Calu3 (cell line): Measurements from ENCODE around the gene C12orf60. TPM values are rescaled to one million over a fixed set of nuclear protein-coding genes. Genes with fewer than 3 reads are reported as not detected.

Experiments
- BruUV-seq: library from RNA; stranded (reverse); fragments of 400-500 nt; replicated peaks from 2 replicates; lab custom pipeline; 2021; lab: Mats Ljungman, UMichigan
- CTCF ChIA-PET: fragments of 300-600 bp; sonication (Branson Sonifier 250); formaldehyde crosslinking; loops from one replicate; lab custom pipeline; 2022; ENCODE audit warnings: antibody characterized with exemption; lab: Charles Lee
- DNase-seq: peaks from one replicate; pipeline ENCODE4 v3.0.0; 2022
- H3K27ac Mint-ChIP-seq: one replicate; pipeline ENCODE4 v1.8.0; 2022; ENCODE audit warnings: mixed read lengths; ENCODE audit not compliant: unreplicated experiment
- H3K27me3 Mint-ChIP-seq: one replicate; pipeline ENCODE4 v1.8.0; 2022; ENCODE audit warnings: mixed read lengths; ENCODE audit not compliant: unreplicated experiment
- H3K36me3 Mint-ChIP-seq: one replicate; pipeline ENCODE4 v1.8.0; 2022; ENCODE audit warnings: mild to moderate bottlenecking, moderate library complexity, mixed read lengths; ENCODE audit not compliant: insufficient read depth, unreplicated experiment
- H3K4me1 Mint-ChIP-seq: one replicate; pipeline ENCODE4 v1.8.0; 2022; ENCODE audit warnings: mild to moderate bottlenecking, low read depth, mixed read lengths; ENCODE audit not compliant: unreplicated experiment
- H3K4me3 Mint-ChIP-seq: one replicate; pipeline ENCODE4 v1.8.0; 2022; ENCODE audit warnings: mild to moderate bottlenecking, low read depth, moderate library complexity, mixed read lengths; ENCODE audit not compliant: unreplicated experiment
- H3K9me3 Mint-ChIP-seq: one replicate; pipeline ENCODE4 v1.8.0; 2022; ENCODE audit warnings: low read depth, mixed read lengths; ENCODE audit not compliant: unreplicated experiment
- CTCF ChIP-seq: fragments of 200-600 bp; IDR thresholded peaks from one replicate; pipeline ENCODE4 v1.8.0; 2022; ENCODE audit warnings: antibody characterized with exemption; ENCODE audit not compliant: unreplicated experiment
- intact Hi-C: fragments of 100-400 bp; cut with micrococcal nuclease; formaldehyde crosslinking; loops from one replicate; pipeline ENCODE4 v1.10.0; 2022; ENCODE audit not compliant: unreplicated experiment
- total RNA-seq: library from RNA; stranded (reverse); gene quantifications from 2 replicates; pipeline ENCODE4 v1.2.3, GENCODE V29; 2022

Gene C12orf60
- total RNA-seq, 1 experiment from 2014 or later = 1.2 TPM

- Mint-ChIP-seq H3K27ac (no peak overlapping the region), H3K27me3 (no peaks in the 10 kb centered on the region), H3K9me3 (peaks cover 3% of the 10 kb centered on the region), H3K36me3 (no peaks in the 10 kb centered on the region), H3K4me3 (no peak overlapping the region), H3K4me1 (peaks cover 15% of the 10 kb centered on the region)
- intact Hi-C loops = no loop called here
- DNase-seq = peak; percentile 11
- TF ChIP-seq CTCF = no peak
- CTCF ChIA-PET = no interaction called here
- no TSS peak for BruUV-seq
Observed at GRCh38 chr12:14836336-14837210, 33.1 kb downstream of the C12orf60 start.

GRCh38 chr12:14839262-14839661 lies 35.8 kb downstream of the C12orf60 start:
- Mint-ChIP-seq H3K9me3 (no peaks in the 10 kb centered on the region), H3K4me3 (no peak overlapping the region), H3K36me3 (no peaks in the 10 kb centered on the region), H3K27me3 (no peaks in the 10 kb centered on the region), H3K4me1 (peaks cover 12% of the 10 kb centered on the region), H3K27ac (no peak overlapping the region)
- CTCF ChIA-PET = no interaction called here
- BruUV-seq = no TSS peak
- no peak for DNase-seq
- TF ChIP-seq CTCF = no peak
- intact Hi-C loops = no loop called here

- Mint-ChIP-seq H3K9me3 (no peaks in the 10 kb centered on the region), H3K4me1 (peaks cover 12% of the 10 kb centered on the region), H3K36me3 (no peaks in the 10 kb centered on the region), H3K27ac (no peak overlapping the region), H3K4me3 (no peak overlapping the region), H3K27me3 (no peaks in the 10 kb centered on the region)
- no peak for DNase-seq
- no TSS peak for BruUV-seq
- intact Hi-C loops = loop anchor here (10.0 kb wide), 1 partner anchor 314 kb away; no protein-coding TSS in a partner anchor
- CTCF ChIA-PET = interaction anchor here (1.0 kb wide), 1 partner anchor 155 kb away, joined by 3 read pairs; no protein-coding TSS in a partner anchor
- no peak for TF ChIP-seq CTCF
Observed at GRCh38 chr12:14840616-14841015, 37.1 kb downstream of the C12orf60 start.

GRCh38 chr12:14841761-14842160 lies 38.3 kb downstream of the C12orf60 start:
- peak; percentile 41 for DNase-seq
- no peak overlapping the region for H3K27ac Mint-ChIP-seq
- no TSS peak for BruUV-seq
- peaks cover 12% of the 10 kb centered on the region for H3K4me1 Mint-ChIP-seq
- TF ChIP-seq CTCF = no peak
- no peak overlapping the region for H3K4me3 Mint-ChIP-seq
- H3K9me3 Mint-ChIP-seq = no peaks in the 10 kb centered on the region
- no peaks in the 10 kb centered on the region for H3K27me3 Mint-ChIP-seq
- no peaks in the 10 kb centered on the region for H3K36me3 Mint-ChIP-seq
- intact Hi-C loops = loop anchor here (10.0 kb wide), 1 partner anchor 313 kb away; no protein-coding TSS in a partner anchor
- CTCF ChIA-PET = no interaction called here
